ENCODE data around the gene TMEM86A.
"Not testable (repeated sequence)": the region's sequence is repeated elsewhere in the genome, so short reads cannot be mapped to it uniquely, and the experiment has no call there.

The TMEM86A gene

GRCh38 chr11:18698341-18699268 is at the start of gene TMEM86A:
Gene TMEM86A, plus strand, starts transcription at chr11:18698779. Its CDS starts 108 bp downstream, at chr11:18698887.
- in situ Hi-C loops (cut with HindIII; ENCODE audit: low pct_unique_long_range_greater_than_20kb, low sequenced_read_pairs) = no loop called here
- DNase-seq (ENCODE audit: low read depth in 1 of 2, low spot score in 1 of 2) = peak; percentile 80 to 90
- TF ChIP-seq JUND (IDR thresholded peaks at IDR 0.05; ENCODE audit: low read depth) = no peak

- TF ChIP-seq JUND (IDR thresholded peaks at IDR 0.05; ENCODE audit: low read depth) = no peak
- in situ Hi-C loops (cut with HindIII; ENCODE audit: low pct_unique_long_range_greater_than_20kb, low sequenced_read_pairs) = no loop called here
- no peak for DNase-seq (ENCODE audit: low read depth in 1 of 2, low spot score in 1 of 2)
Measured at GRCh38 chr11:18650353-18650752, 48.2 kb upstream of the TMEM86A start.

GRCh38 chr11:18650859-18651557 is 47.6 kb upstream of the TMEM86A start:
- in situ Hi-C loops (cut with HindIII; ENCODE audit: low pct_unique_long_range_greater_than_20kb, low sequenced_read_pairs) = no loop called here
- no peak for TF ChIP-seq JUND (IDR thresholded peaks at IDR 0.05; ENCODE audit: low read depth)
- peak; percentile 23 to 91 for DNase-seq (ENCODE audit: low read depth in 1 of 2, low spot score in 1 of 2)

GRCh38 chr11:18657673-18658072 is 40.9 kb upstream of the TMEM86A start:
- in situ Hi-C loops (cut with HindIII; ENCODE audit: low pct_unique_long_range_greater_than_20kb, low sequenced_read_pairs) = no loop called here
- DNase-seq (ENCODE audit: low read depth in 1 of 2, low spot score in 1 of 2) = no peak
- TF ChIP-seq JUND (IDR thresholded peaks at IDR 0.05; ENCODE audit: low read depth) = no peak

- DNase-seq (ENCODE audit: low read depth in 1 of 2, low spot score in 1 of 2); in situ Hi-C loops (cut with HindIII; ENCODE audit: low pct_unique_long_range_greater_than_20kb, low sequenced_read_pairs): not testable (repeated sequence)
Measured at GRCh38 chr11:18665353-18665872, 33.2 kb upstream of the TMEM86A start.

GRCh38 chr11:18668131-18668530 is 30.4 kb upstream of the TMEM86A start:
- no peak for DNase-seq (ENCODE audit: low read depth in 1 of 2, low spot score in 1 of 2)
- TF ChIP-seq JUND (IDR thresholded peaks at IDR 0.05; ENCODE audit: low read depth) = no peak
- in situ Hi-C loops (cut with HindIII; ENCODE audit: low pct_unique_long_range_greater_than_20kb, low sequenced_read_pairs) = no loop called here

- DNase-seq (ENCODE audit: low read depth in 1 of 2, low spot score in 1 of 2) = peak in 1 of 2 experiments; percentile 64
- in situ Hi-C loops (cut with HindIII; ENCODE audit: low pct_unique_long_range_greater_than_20kb, low sequenced_read_pairs) = no loop called here
- no peak for TF ChIP-seq JUND (IDR thresholded peaks at IDR 0.05; ENCODE audit: low read depth)
Measured at GRCh38 chr11:18669219-18669596, 29.4 kb upstream of the TMEM86A start.

- DNase-seq (ENCODE audit: low read depth in 1 of 2, low spot score in 1 of 2) = peak in 1 of 2 experiments; percentile 38
- in situ Hi-C loops (cut with HindIII; ENCODE audit: low pct_unique_long_range_greater_than_20kb, low sequenced_read_pairs) = no loop called here
- TF ChIP-seq JUND (IDR thresholded peaks at IDR 0.05; ENCODE audit: low read depth) = no peak
Measured at GRCh38 chr11:18669711-18670110, 28.9 kb upstream of the TMEM86A start.

- no peak for DNase-seq (ENCODE audit: low read depth in 1 of 2, low spot score in 1 of 2)
- no peak for TF ChIP-seq JUND (IDR thresholded peaks at IDR 0.05; ENCODE audit: low read depth)
- in situ Hi-C loops (cut with HindIII; ENCODE audit: low pct_unique_long_range_greater_than_20kb, low sequenced_read_pairs) = no loop called here
Measured at GRCh38 chr11:18671246-18671645, 27.3 kb upstream of the TMEM86A start.

- DNase-seq (ENCODE audit: low read depth in 1 of 2, low spot score in 1 of 2); in situ Hi-C loops (cut with HindIII; ENCODE audit: low pct_unique_long_range_greater_than_20kb, low sequenced_read_pairs): not testable (repeated sequence)
Measured at GRCh38 chr11:18672209-18672608, 26.4 kb upstream of the TMEM86A start.

GRCh38 chr11:18676803-18677202 is 21.8 kb upstream of the TMEM86A start:
- TF ChIP-seq JUND (IDR thresholded peaks at IDR 0.05; ENCODE audit: low read depth) = no peak
- in situ Hi-C loops (cut with HindIII; ENCODE audit: low pct_unique_long_range_greater_than_20kb, low sequenced_read_pairs) = no loop called here
- DNase-seq (ENCODE audit: low read depth in 1 of 2, low spot score in 1 of 2) = no peak

GRCh38 chr11:18677560-18677959 is 21.0 kb upstream of the TMEM86A start:
- in situ Hi-C loops (cut with HindIII; ENCODE audit: low pct_unique_long_range_greater_than_20kb, low sequenced_read_pairs) = no loop called here
- TF ChIP-seq JUND (IDR thresholded peaks at IDR 0.05; ENCODE audit: low read depth) = no peak
- peak in 1 of 2 experiments; percentile 76 for DNase-seq (ENCODE audit: low read depth in 1 of 2, low spot score in 1 of 2)

- DNase-seq (ENCODE audit: low read depth in 1 of 2, low spot score in 1 of 2); in situ Hi-C loops (cut with HindIII; ENCODE audit: low pct_unique_long_range_greater_than_20kb, low sequenced_read_pairs): not testable (repeated sequence)
Measured at GRCh38 chr11:18681949-18682348, 16.6 kb upstream of the TMEM86A start.
